GM12864 (cell line): ENCODE results near the gene KCNJ11.
A peak's percentile ranks its signal among the peaks of the same experiment; 100 is the strongest.

Source experiments
- DNase-seq: peaks from one replicate; pipeline ENCODE4 v3.0.0-alpha.2; 2011; ENCODE audit warnings: low read depth
- H3K4me3 ChIP-seq: 2 replicates; pipeline ENCODE4 v1.5.1; 2011; ENCODE audit warnings: mild to moderate bottlenecking, low read depth, low read length, control low read depth
- CTCF ChIP-seq: IDR thresholded peaks from 2 replicates; pipeline ENCODE4 v1.5.1; 2011; ENCODE audit warnings: low read depth, mild to moderate bottlenecking, moderate library complexity, low read length, control low read depth, inconsistent platforms; ENCODE audit errors: missing control alignments

KCNJ11 gene

DNA sequence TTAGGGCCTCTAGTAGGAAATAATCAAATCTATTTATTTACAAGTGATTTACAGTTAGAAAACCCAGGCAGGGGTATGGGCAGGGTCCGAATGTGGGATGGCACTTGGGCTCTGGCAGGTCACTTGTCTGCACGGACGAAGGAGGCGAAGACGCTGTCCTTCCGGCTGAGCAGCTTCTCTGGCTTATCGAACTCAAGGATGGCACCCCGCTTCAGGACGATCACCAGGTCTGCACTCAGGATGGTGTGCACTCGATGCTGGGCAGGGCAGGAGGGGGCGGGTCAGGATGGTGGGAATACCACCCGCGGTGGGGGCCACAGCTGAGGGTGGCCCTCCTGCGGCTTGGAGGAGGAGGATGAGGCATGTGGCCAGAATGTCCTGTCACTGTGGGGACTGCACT lies 4.4 kb upstream of the KCNJ11 start:
- H3K4me3 ChIP-seq, result no peak overlapping the region
- DNase-seq, result no peak
- TF ChIP-seq CTCF, result no peak

DNA sequence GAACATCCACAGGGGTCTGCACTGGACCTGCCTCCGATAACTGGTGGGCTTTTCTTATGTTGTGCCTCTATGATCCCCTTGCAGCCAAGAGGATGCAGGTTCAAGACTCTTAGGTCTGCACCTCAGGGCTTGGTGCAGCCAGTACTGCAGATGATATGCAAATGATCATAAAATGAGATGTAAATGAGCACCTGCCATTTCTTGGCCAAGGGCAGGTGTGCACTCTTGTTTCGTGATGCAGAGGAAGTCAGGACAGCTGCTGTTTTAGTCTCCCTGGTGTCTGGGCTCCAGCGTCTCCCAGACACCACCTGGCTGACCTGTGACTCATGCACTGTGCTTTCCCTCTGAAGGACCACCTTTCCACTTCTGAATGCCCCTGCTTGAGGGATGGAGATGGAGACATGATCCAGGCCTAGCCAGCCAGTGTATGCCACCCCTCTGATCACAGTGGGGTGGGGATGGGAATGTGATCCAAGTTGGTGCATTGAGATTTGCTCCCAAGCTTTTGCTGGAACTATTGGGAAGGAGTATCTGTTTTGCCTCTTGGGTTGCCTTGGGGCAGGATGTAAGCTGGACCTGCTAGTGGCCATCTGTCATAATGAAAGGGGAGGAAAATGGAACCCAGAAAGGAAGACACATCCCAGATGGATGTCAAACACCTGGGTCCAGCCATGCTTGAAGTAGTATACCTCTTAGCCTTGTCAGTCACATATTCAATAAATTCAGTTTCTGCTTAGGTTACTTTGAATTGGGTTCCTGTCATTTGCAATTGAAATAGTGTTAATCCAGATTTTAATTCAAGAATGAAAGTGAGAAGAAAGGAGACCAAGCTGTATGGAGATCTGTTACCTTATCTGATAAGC lies 3.3 kb upstream of the KCNJ11 start:
- H3K4me3 ChIP-seq, result no peak overlapping the region
- TF ChIP-seq CTCF, result no peak
- no peak for DNase-seq

DNA sequence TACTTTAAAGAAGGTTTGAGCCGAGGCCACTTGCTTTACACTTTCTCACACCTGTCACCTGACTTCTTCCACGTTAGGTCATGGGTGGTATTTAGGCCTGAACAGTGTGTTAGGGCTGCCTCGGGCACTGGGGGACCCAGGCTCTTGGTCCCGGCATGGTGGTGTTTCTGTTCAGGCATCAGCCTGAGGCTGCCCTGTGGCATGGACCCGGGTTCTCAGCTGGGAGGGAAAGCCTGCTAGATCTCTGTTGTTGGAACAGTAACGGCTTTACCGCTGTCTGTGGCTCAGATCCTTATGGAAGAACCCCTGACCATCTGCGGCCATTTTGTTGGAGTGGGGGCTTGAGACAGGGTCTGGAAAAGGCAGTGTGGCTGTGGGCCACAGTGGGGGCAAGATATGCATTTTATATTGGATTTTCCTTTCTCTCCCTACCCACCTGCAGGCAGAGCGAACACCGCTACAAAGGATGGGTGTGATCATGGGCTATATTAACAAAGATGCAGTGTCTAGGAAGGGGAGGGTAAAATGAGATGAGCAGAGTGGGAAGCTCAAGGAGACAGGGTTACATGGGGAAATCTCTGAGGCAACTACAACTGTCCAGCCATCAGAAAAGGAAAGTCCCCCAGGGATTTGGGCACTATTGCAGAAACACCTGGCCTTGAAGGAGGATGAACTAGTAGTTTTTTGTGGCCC lies 1.6 kb upstream of the KCNJ11 start:
- no peak overlapping the region for H3K4me3 ChIP-seq

DNA sequence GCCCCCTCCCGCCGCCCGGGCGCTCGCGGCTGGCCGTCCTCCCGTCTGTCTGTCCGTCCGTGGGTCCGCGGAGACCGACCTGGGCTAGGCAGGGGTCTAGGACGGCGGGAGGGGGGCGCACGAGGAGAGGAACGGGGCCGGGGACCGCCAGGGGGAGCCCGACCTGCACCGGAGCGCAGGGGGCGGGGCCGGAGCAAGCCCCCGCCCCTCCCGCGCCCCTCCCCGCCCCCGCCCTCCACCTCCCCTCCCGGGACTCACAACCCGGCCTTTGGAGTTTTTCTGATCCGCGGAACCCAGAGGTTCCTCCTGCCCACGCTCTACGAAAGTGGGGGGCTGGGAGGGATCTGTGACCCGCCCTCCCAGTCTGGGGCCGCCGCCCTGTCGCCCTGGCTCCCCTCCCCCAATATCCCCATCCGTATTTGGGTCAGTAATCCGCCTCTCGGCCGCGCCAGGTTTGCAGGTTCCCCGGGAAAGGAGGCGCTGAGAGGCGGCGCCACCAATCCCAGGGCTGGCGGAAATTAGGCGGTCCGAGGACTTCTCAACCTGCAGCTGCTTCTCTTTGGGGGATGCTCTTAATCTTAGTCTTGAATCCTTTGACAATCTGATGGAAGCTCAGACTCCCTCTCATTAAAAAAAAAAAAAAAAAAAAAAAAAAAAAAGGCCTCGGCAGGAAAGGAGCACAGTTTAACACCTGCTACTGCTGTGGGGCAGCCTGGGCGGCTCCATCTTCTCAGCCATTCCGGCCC lies 925 bp upstream of the KCNJ11 start:
- DNase-seq, result no peak
- H3K4me3 ChIP-seq, result peak overlapping the region; percentile 41
- TF ChIP-seq CTCF, result peak; percentile 58

More for the DNA sequence above, 1.6 kb upstream of the KCNJ11 start:
- DNase-seq, result no peak
- no peak for TF ChIP-seq CTCF

DNA sequence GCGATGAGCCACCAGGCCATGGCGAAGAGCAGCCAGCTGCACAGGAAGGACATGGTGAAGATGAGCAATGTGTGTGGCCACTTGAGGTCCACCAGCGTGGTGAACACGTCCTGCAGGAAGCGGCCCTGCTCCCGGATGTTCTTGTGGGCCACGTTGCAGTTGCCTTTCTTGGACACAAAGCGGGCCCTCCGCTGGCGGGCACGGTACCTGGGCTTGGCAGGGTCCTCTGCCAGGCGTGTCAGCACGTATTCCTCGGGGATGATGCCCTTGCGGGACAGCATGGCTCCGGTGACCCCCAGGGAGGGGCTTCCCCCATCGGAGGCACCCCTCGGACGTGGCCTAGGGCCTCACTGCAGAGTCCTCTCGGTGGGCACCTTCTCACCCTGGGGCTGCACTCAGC lies 648 bp downstream of the KCNJ11 start:
- no peak for TF ChIP-seq CTCF
- no peak for DNase-seq
- no peak overlapping the region for H3K4me3 ChIP-seq

- DNase-seq, result no peak
- TF ChIP-seq CTCF, result no peak
- H3K4me3 ChIP-seq, result no peak overlapping the region
Measured at GRCh38 chr11:17387254-17387653, 1.2 kb downstream of the KCNJ11 start.
